HG03025 (cell line): ENCODE data around the gene LYSMD2.

ENCODE experiments used
- ATAC-seq: cut with Tn5 transposase; IDR thresholded peaks from one replicate; pipeline ENCODE4 v1.9.1; 2021; ENCODE audit warnings: mild to moderate bottlenecking, moderate library complexity; ENCODE audit not compliant: unreplicated experiment, low FRiP score

LYSMD2 gene

GRCh38 chr15:51677021-51677420 is 60.4 kb downstream of the LYSMD2 start:
- ATAC-seq: no peak

DNA sequence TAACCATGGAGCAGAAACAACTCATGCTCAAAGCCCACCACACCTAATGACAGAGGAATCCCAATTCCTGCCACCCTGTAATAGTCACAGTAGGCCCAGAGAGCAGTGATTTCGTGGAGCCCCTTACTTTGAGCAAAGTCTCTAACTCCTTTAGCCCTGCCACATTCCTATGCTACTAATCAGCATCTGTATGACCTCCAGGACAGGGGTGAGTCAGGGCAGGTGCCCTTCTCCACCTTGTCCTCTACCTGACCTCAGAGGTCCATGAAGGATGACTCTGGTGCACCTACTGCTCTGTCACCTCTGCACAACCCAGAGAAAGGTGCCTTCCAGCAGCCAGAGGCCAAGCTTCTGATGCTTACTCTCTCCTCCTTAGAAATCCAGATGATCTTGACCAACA is 62.2 kb downstream of the LYSMD2 start:
- ATAC-seq: no peak
